ENCODE measurements around the gene DICER1.

DICER1 gene

GRCh38 chr14:95137804-95138167, 19.5 kb downstream of the DICER1 start:
- no peak for TF ChIP-seq CTCF (IDR thresholded peaks at IDR 0.05; ENCODE audit: extremely low read depth, insufficient read depth, missing control alignments)
- in situ Hi-C loops (cut with MboI; ENCODE audit: low pct_unique_long_range_greater_than_20kb, low sequenced_read_pairs, unreplicated experiment) = no loop called here
- DNase-seq (ENCODE audit: low spot score) = no peak

DNA sequence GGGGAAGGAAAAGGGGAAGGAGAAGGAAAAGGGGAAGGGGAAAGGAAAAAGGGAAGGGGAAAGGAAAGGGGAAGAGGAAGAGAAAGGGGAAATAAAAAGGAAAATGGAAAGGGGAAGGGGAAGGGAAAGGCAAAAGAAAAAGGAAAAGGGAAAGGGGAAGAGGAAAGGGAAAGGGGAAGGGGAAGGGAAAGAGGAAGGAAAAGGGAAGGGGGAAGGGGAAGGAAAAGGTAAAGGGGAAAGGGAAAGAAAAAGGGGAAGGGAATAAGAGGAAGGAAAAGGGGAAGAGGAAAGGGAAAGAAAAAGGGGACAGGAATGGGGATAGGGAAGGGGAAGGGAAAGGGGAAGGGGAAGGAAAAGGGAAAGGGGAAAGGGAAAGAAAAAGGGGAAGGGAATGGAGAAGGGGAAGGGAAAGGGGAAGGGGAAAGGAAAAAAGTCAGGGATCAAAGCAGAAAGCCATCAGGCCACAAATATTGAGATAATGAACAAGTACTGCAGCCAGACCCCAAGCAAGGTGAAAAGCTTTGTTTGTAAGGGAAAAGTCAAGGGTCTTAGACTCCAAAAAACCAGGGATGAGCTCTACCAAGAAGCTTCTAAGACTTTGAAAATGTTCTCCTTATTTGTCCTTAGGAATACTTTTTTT, 20.0 kb downstream of the DICER1 start:
- TF ChIP-seq CTCF (IDR thresholded peaks at IDR 0.05; ENCODE audit: extremely low read depth, insufficient read depth, missing control alignments) = no peak
- DNase-seq (ENCODE audit: low spot score) = no peak
- in situ Hi-C loops (cut with MboI; ENCODE audit: low pct_unique_long_range_greater_than_20kb, low sequenced_read_pairs, unreplicated experiment) = no loop called here

DNA sequence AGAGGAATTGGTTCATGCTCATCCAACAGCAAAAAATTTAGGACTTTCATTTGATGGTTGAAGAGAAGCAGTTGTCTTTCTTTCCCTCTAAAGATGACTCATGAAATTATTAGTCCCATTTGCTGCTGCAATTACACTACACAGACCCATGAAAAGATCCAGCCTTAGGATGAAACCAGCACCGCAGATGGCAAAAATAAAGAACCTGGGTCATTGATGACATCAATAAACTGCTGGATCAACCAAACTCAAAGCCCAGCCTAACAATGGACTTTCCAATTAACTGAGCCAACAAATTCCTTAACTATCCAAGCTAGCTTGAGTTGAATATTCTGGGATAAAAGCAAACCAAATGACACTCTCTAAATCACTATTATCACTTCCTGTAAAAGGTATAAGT, 20.7 kb downstream of the DICER1 start:
- no peak for TF ChIP-seq CTCF (IDR thresholded peaks at IDR 0.05; ENCODE audit: extremely low read depth, insufficient read depth, missing control alignments)
- DNase-seq (ENCODE audit: low spot score) = no peak
- in situ Hi-C loops (cut with MboI; ENCODE audit: low pct_unique_long_range_greater_than_20kb, low sequenced_read_pairs, unreplicated experiment) = no loop called here

DNA sequence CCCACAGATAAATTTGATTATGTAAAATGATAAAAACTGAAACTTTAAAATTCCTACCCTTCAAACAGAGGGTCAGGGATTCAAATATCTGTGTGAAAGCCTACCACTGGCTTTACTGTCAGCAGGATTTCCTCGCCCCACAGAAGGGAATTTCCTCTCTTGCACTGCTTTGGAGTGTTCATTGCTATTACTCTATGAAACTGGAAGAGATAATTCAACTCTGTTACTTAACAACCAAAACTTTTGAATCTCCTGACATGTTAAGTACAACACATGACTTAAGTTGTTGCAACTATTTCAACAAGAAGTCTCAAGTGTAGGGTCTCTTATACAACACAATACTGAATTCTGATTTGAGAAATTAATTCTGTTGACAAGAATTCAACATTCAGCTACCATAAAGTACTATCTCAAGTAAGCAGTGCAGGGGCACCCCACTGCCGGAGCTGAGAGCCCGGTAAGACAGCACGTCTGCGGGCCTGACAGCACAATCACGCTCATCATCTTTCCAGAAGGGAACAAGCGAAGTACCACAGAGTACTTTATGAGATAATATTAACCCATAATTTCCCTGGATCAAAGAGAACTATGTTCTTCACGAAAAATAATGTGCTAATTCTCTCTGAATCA, 22.9 kb downstream of the DICER1 start:
- in situ Hi-C loops (cut with MboI; ENCODE audit: low pct_unique_long_range_greater_than_20kb, low sequenced_read_pairs, unreplicated experiment) = no loop called here
- no peak for DNase-seq (ENCODE audit: low spot score)
- TF ChIP-seq CTCF (IDR thresholded peaks at IDR 0.05; ENCODE audit: extremely low read depth, insufficient read depth, missing control alignments) = no peak

DNA sequence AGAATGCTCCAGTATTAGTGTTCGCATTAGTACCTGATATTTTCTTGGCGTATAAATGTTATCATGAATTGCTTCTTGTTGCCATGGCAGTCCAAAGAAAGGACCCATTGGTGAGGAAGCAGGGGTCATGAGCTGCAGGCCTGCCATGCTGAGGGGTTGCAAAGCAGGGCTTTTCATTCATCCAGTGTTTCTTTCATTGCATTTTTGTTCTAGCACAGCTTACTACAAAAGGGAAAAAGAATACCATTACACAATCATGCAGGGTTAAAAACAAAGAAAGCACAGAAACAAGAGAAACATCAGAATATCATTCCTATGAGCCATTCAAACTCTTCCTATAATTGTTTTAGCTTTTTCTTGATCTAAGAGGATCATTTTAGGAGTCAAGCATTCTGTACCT, 24.0 kb downstream of the DICER1 start:
- no peak for DNase-seq (ENCODE audit: low spot score)
- in situ Hi-C loops (cut with MboI; ENCODE audit: low pct_unique_long_range_greater_than_20kb, low sequenced_read_pairs, unreplicated experiment) = no loop called here
- TF ChIP-seq CTCF (IDR thresholded peaks at IDR 0.05; ENCODE audit: extremely low read depth, insufficient read depth, missing control alignments) = no peak

DNA sequence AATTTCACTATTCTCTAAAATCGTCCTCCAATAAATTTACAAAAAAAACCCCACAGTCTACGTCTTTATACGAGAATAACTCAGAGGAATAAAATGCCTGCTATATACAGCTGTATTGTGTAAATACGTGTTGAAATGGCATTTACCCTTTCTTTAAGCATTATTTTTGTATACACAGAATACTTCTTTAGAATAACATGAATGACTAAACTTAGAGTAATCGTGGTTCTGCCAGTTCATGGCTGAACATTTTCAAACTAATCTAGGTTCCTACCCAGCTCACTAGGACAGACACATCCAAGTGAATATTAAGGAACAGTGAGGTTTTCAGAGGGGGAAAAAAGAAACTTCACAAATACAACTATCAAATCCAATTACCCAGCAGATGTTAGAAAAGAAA, 24.6 kb downstream of the DICER1 start:
- in situ Hi-C loops (cut with MboI; ENCODE audit: low pct_unique_long_range_greater_than_20kb, low sequenced_read_pairs, unreplicated experiment) = no loop called here
- DNase-seq (ENCODE audit: low spot score) = no peak
- no peak for TF ChIP-seq CTCF (IDR thresholded peaks at IDR 0.05; ENCODE audit: extremely low read depth, insufficient read depth, missing control alignments)
